ENCODE data around the gene PLTP.

The PLTP gene

DNA sequence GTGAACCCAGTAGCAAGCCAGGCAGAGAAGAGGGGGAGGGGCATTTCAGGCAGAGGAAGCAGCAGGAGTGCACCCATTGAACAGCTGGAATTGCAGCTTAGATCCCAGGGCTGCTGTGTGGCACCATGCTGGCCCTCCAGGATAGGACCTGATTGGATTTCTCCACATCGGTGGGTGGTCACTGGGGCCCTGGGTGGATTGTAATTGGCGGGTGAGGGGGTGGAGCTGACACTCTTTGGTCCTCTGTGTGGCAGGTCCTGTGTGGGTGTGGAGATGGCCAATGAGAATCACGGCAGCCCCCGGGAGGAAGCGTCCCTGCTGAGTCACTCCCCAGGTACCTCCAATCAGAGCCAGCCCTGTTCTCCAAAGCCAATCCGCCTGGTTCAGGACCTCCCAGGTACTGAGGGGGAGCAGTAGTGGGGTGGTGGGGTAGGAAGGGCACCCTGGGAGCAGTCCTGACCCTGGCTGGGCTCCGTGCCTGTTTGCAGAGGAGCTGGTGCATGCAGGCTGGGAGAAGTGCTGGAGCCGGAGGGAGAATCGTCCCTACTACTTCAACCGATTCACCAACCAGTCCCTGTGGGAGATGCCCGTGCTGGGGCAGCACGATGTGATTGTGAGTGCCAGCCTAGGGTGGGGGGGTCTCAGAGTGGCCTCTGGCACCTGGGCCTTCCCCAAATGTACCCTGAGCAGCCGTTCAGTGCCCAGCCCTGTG is 26.9 kb upstream of the PLTP start:
- Histone ChIP-seq H3K36me3 (ENCODE audit: control insufficient read depth in 2 of 2, insufficient read depth in 1 of 2, low read length in 2 of 2) (peaks cover 6 to 51% of the 10 kb centered on the region in 2 experiments; a peak in 2 of 3 replicates), H3K27ac (ENCODE audit: extremely low read depth, low read depth, low read length) (no peak overlapping the region), H3K4me1 (ENCODE audit: control insufficient read depth, insufficient read depth, low read length) (peaks cover 9% of the 10 kb centered on the region), H3K9me3 (ENCODE audit: control insufficient read depth, insufficient read depth, low read depth, low read length) (no peaks in the 10 kb centered on the region), H3K4me3 (ENCODE audit: low read depth, low read length) (no peak overlapping the region)
- TF ChIP-seq ZIC2 (tag by site-specific recombination; IDR thresholded peaks at IDR 0.05) (peak; percentile 97), SP2 (tag by site-specific recombination; IDR thresholded peaks at IDR 0.05) (peak; percentile 67), ZFHX2 (tag by site-specific recombination; conservative IDR thresholded peaks at IDR 0.05) (peak; percentile 62), REPIN1 (tag by site-specific recombination; IDR thresholded peaks at IDR 0.05; ENCODE audit: low read depth) (no peak), EGR2 (tag by site-specific recombination; IDR thresholded peaks at IDR 0.05; ENCODE audit: low read depth) (peak; percentile 90), GLI4 (tag by site-specific recombination; IDR thresholded peaks at IDR 0.05) (no peak), ZNF248 (tag by site-specific recombination; IDR thresholded peaks at IDR 0.05) (no peak)
- ChIA-PET POLR2A (interaction anchor here (1.0 to 2.8 kb wide), 3 partner anchors 10 to 19 kb away, joined by 3 to 8 read pairs (median 5); no protein-coding TSS in a partner anchor), CTCF (interaction anchor here (0.9 to 2.6 kb wide), 3 partner anchors 10 to 139 kb away, joined by 3 to 14 read pairs (median 5); no protein-coding TSS in a partner anchor)

GRCh38 chr20:45937765-45938164 is 25.8 kb upstream of the PLTP start:
- peaks cover 9% of the 10 kb centered on the region for H3K4me1 ChIP-seq (ENCODE audit: control insufficient read depth, insufficient read depth, low read length)
- H3K27ac ChIP-seq (ENCODE audit: extremely low read depth, low read depth, low read length), result no peak overlapping the region
- H3K4me3 ChIP-seq (ENCODE audit: low read depth, low read length), result no peak overlapping the region
- POLR2A ChIA-PET, result interaction anchor here (0.6 to 2.8 kb wide), 5 partner anchors 13 to 132 kb away, joined by 3 to 8 read pairs (median 5); partner anchors contain the start of gene ZSWIM1
- no peaks in the 10 kb centered on the region for H3K9me3 ChIP-seq (ENCODE audit: control insufficient read depth, insufficient read depth, low read depth, low read length)
- CTCF ChIA-PET, result interaction anchor here (0.6 to 2.6 kb wide), 6 partner anchors 9 to 533 kb away, joined by 3 to 14 read pairs (median 5); no protein-coding TSS in a partner anchor
- peaks cover 6 to 40% of the 10 kb centered on the region in 2 experiments; a peak in 2 of 3 replicates for H3K36me3 ChIP-seq (ENCODE audit: control insufficient read depth in 2 of 2, insufficient read depth in 1 of 2, low read length in 2 of 2)
- TF ChIP-seq REPIN1 (tag by site-specific recombination; IDR thresholded peaks at IDR 0.05; ENCODE audit: low read depth) (no peak), ZNF692 (tag by site-specific recombination; IDR thresholded peaks at IDR 0.05) (peak; percentile 67; the same call in 1 of the 2 replicates), SP7 (tag by site-specific recombination; IDR thresholded peaks at IDR 0.05) (0 out of 2 replicates have a peak, but pooled peaks have one; percentile 38), ZSCAN23 (tag by site-specific recombination; IDR thresholded peaks at IDR 0.05) (no peak), ZNF600 (tag by site-specific recombination; IDR thresholded peaks at IDR 0.05) (0 out of 2 replicates have a peak, but pooled peaks have one; percentile 12), HIC1 (tag by site-specific recombination; IDR thresholded peaks at IDR 0.05) (peak; percentile 31; the same call in 1 of the 2 replicates), OSR2 (tag by site-specific recombination; IDR thresholded peaks at IDR 0.05) (peak; percentile 79), GFI1B (tag by site-specific recombination; IDR thresholded peaks at IDR 0.05) (peak; percentile 50; the same call in 1 of the 2 replicates), IKZF3 (tag by site-specific recombination; IDR thresholded peaks at IDR 0.05) (peak; percentile 39; the same call in 1 of the 2 replicates), ZNF629 (tag by site-specific recombination; IDR thresholded peaks at IDR 0.05) (peak; percentile 93), KLF10 (tag by site-specific recombination; IDR thresholded peaks at IDR 0.05) (0 out of 2 replicates have a peak, but pooled peaks have one; percentile 31), ZNF48 (tag by site-specific recombination; IDR thresholded peaks at IDR 0.05) (no peak), ZNF488 (tag by site-specific recombination; IDR thresholded peaks at IDR 0.05) (no peak), ZNF670 (tag by site-specific recombination; IDR thresholded peaks at IDR 0.05; ENCODE audit: low read depth) (no peak), ZBTB17 (tag by site-specific recombination; IDR thresholded peaks at IDR 0.05) (peak; percentile 27; the same call in 1 of the 2 replicates), ZBTB21 (tag by site-specific recombination; IDR thresholded peaks at IDR 0.05) (0 out of 2 replicates have a peak, but pooled peaks have one; percentile 36), KLF8 (tag by site-specific recombination; IDR thresholded peaks at IDR 0.05) (0 out of 2 replicates have a peak, but pooled peaks have one; percentile 55), ZEB2 (tag by site-specific recombination; IDR thresholded peaks at IDR 0.05) (peak; percentile 80), ZNF664 (tag by site-specific recombination; IDR thresholded peaks at IDR 0.05) (peak; percentile 59; the same call in 1 of the 2 replicates)
- TF ChIP-seq, protein P1, sequence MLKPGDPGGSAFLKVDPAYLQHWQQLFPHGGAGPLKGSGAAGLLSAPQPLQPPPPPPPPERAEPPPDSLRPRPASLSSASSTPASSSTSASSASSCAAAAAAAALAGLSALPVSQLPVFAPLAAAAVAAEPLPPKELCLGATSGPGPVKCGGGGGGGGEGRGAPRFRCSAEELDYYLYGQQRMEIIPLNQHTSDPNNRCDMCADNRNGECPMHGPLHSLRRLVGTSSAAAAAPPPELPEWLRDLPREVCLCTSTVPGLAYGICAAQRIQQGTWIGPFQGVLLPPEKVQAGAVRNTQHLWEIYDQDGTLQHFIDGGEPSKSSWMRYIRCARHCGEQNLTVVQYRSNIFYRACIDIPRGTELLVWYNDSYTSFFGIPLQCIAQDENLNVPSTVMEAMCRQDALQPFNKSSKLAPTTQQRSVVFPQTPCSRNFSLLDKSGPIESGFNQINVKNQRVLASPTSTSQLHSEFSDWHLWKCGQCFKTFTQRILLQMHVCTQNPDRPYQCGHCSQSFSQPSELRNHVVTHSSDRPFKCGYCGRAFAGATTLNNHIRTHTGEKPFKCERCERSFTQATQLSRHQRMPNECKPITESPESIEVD (tag by site-specific recombination; IDR thresholded peaks at IDR 0.05), result peak; percentile 37; the same call in 1 of the 2 replicates
- TF ChIP-seq, protein P2, sequence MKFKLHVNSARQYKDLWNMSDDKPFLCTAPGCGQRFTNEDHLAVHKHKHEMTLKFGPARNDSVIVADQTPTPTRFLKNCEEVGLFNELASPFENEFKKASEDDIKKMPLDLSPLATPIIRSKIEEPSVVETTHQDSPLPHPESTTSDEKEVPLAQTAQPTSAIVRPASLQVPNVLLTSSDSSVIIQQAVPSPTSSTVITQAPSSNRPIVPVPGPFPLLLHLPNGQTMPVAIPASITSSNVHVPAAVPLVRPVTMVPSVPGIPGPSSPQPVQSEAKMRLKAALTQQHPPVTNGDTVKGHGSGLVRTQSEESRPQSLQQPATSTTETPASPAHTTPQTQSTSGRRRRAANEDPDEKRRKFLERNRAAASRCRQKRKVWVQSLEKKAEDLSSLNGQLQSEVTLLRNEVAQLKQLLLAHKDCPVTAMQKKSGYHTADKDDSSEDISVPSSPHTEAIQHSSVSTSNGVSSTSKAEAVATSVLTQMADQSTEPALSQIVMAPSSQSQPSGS (tag by site-specific recombination; IDR thresholded peaks at IDR 0.05; ENCODE audit: low read depth), result peak; percentile 97
